ENCODE measurements around the gene THOC2. TPM values are rescaled to one million over a fixed set of nuclear protein-coding genes. Genes with fewer than 3 reads are reported as not detected.

The THOC2 gene
- total and polyA plus RNA-seq, 9 of the 15 experiments (the other 6 are each of a cell fraction or from before 2014, with no cell fraction given), result 131 to 234 (median 192) TPM

DNA sequence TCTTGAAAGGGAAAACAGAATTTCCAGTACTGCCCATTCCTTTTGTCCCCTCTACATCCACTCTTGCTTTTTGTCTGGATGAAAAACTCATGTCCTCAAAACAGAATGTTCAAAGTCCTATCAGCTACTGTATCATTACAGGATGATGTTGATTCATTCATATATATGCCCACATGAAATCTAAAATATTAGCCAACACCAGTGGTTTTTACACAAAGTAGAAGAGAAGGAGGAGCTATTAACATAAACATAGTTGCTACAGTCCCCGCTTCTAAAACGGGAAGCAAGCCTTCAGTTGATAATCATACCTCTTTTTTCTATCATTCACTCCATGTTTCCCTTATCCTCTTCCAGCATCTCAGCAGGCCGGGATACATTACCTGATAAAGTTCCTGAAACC is 7.7 kb upstream of the THOC2 start (continued):
- TF ChIP-seq, protein P1, sequence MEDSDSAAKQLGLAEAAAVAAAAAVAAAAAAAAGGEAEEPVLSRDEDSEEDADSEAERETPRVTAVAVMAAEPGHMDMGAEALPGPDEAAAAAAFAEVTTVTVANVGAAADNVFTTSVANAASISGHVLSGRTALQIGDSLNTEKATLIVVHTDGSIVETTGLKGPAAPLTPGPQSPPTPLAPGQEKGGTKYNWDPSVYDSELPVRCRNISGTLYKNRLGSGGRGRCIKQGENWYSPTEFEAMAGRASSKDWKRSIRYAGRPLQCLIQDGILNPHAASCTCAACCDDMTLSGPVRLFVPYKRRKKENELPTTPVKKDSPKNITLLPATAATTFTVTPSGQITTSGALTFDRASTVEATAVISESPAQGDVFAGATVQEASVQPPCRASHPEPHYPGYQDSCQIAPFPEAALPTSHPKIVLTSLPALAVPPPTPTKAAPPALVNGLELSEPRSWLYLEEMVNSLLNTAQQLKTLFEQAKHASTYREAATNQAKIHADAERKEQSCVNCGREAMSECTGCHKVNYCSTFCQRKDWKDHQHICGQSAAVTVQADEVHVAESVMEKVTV (CRISPR knock-in tag; IDR thresholded peaks at IDR 0.05), result no peak
- TF ChIP-seq RNF2 (IDR thresholded peaks at IDR 0.05) (no peak), ZNF239 (CRISPR knock-in tag; IDR thresholded peaks at IDR 0.05) (no peak), CTBP1 (IDR thresholded peaks at IDR 0.05; ENCODE audit: borderline replicate concordance) (no peak), RAD21 (CRISPR knock-in tag; conservative IDR thresholded peaks at IDR 0.05 in 1 of 2, IDR thresholded peaks at IDR 0.05 in 1 of 2) (no peak), HDAC6 (IDR thresholded peaks at IDR 0.05; ENCODE audit: low read depth, low read length) (no peak), YY1 (IDR thresholded peaks at IDR 0.05; ENCODE audit: borderline replicate concordance in 1 of 3, control insufficient read depth in 1 of 3, extremely low read depth in 1 of 3, insufficient read depth in 3 of 3, insufficient read length in 1 of 3, insufficient replicate concordance in 2 of 3, low read depth in 1 of 3, low read length in 2 of 3) (no peak), RBM22 (IDR thresholded peaks at IDR 0.05; ENCODE audit: low read depth, low read length, poor library complexity, severe bottlenecking) (no peak), MTF1 (CRISPR knock-in tag; IDR thresholded peaks at IDR 0.05; ENCODE audit: borderline replicate concordance) (no peak), E2F4 (CRISPR knock-in tag; IDR thresholded peaks at IDR 0.05; ENCODE audit: low read depth) (no peak), MXI1 (IDR thresholded peaks at IDR 0.05; ENCODE audit: low read depth, low read length) (no peak)
